GM19372 (cell line): ENCODE results near the gene TAF10.

Experiments
- ATAC-seq: cut with Tn5 transposase; IDR thresholded peaks from one replicate; pipeline ENCODE4 v1.9.1; 2021; ENCODE audit warnings: mild to moderate bottlenecking, low read depth, moderate library complexity; ENCODE audit not compliant: unreplicated experiment

TAF10 gene

DNA sequence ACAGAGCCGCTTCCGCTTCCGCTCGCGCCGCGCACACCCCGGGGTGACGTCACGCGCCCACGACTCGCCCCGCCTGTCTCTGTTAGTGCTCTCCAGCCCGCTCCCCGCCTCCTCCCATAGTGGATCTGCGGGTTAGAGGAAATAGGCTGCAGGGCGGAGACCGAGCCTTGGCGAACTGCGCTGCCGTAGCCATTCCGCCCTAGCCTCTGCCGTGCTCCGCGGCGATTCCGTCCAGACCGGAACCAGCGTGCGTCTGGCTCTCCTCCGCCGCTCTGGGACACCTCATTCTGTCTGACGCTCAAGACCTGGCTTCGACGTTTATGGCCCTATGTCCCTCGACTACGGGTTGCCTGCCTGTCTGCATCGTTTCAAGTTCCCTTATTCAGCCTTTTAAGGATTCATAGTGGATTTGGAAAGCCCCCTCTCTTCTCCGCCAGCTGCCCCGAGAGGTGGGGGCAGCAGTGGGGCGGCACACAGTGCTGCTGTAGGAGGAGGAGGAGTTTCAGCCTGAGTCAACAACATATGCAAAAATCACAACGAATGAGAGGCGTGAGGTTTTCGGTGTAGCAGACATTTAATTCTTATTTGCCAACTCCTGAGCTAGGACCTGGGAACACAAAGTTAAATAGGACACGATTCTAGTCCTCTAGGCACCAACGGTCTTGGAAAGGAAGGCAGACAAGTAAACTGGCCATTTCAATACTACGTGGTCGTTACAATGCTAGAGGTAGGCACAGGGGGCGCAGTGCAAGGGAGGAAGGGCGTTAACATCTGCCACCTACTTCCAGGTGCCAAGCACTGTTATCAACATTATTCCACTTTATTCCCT, at the start of gene TAF10:
TAF10 (minus strand) TSS at position 4 of the 829 bp plus-strand sequence. CDS start 27 bp downstream, outside the sequence.
- ATAC-seq: peak; percentile 88

- no peak for ATAC-seq
These were observed 48.7 kb upstream of the TAF10 start for GRCh38 chr11:6660712-6661111.

DNA sequence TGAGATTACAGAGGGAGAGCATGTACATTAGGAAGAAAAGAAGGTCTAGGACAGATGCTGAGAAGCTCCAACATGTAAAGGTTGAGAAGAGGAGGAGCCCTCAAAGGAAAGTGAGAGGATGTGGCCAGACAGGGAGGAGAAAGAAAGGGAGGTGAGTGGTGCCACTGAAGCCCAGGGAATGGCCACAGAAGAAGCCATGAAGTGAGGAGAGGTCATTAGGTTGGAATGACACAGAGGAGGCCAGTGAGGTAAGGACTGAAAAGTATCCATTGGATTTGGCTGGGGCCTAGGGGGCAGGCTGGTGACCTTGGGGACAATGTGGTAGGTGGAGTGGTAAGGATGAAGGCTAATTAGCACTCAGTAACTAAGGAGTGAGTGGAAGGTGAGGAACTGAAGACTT, 46.6 kb upstream of the TAF10 start:
- ATAC-seq: no peak

- ATAC-seq: no peak
These were observed 45.3 kb upstream of the TAF10 start for GRCh38 chr11:6657346-6657745.

DNA sequence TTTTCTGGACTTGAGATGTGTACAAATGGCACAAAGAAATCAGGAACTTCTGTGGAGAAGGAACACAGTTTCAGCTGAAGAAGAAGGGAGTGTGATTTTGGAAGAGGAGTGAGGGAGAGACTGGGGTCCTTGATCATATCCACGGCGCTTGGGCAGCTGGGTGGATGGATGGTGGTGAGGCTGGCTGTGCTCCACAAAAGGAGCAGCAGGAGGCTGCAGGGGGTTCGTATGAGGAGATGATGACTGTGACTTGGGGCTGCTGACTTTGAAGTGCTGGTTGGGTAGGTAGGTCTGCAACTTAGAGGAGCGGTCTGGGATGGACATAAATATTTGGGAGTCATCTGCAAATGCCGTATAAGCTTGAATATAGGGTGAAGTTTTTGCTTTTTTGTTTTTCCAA, 44.9 kb upstream of the TAF10 start:
- ATAC-seq: no peak

GRCh38 chr11:6656584-6656915, 44.5 kb upstream of the TAF10 start:
- no peak for ATAC-seq

- no peak for ATAC-seq
These were observed 44.0 kb upstream of the TAF10 start, which contains the start of gene DCHS1 for GRCh38 chr11:6655790-6656583. Gene DCHS1, minus strand, starts transcription at chr11:6655809. Its CDS starts 14,196 bp downstream, at chr11:6641613.

DNA sequence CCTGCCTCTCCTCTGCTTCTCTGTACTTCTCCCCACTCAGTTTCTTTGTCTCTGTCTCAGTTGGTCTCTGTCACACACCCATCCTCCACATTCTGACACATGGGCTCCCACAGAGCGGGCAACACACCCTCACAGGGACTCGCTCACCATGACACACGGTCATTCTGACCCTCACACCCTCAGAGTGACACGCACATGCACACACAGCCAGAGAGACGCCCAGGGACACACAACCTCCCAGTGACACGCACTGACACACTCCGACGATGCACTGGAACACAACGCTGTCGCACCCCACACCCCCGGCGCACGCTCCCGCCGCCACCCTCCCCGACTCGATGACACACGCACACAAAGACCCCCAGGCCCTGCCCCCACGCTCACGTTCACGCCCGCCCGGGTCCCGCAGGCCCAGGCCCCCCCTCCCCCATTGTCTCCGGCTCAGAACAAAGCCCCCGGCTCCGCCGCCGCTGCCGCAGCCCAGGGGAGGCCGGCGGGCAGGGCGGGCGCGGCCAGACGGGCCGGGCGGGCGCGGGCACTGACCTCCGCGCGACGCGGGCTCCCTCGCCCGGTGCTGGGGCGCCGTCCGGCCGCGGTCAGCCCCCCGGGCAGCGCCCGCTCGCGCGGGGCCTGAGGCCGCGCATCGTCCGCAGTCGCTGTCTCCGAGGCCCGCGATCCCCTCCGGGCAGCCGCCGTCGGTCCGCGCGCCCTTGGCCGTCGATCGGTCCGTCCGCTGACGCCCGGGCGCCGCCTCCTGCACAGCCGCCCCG, 43.2 kb upstream of the TAF10 start:
- ATAC-seq: no peak

DNA sequence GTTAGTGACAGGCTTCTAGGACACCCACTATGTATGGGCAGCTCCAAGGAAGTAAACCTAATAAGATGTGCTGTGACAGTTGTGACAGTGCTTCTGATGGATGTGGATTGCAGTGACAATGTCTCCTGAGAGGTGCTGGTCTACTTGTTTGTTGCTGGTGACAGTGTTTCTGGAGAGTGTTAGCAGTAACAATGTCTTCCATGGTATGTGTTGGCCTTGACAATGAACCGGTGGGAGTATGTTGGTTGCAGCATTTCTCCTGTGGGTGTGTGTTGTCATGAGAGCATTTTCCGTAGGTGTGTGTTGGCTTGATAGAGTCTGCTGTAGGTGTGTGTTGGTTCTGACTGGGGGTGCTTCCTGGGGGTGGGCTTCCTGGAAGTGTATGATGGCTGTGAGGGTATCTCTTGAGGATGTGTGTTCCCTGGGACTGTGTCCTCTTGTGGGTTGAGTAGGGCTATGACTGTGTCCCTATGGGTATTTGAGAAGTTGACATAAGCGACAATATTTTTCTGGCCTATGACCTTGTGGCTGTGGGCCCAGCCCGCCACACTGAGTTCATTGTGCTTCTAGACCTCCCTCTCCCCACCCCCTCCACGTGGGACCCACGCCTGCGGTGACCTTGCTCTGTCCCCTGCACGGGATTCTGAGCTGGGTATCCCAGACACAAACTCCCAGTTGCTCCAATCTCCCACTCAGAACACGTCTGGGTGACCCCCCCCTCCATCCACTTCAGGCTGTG, 42.4 kb upstream of the TAF10 start:
- ATAC-seq: no peak

GRCh38 chr11:6653656-6654055, 41.6 kb upstream of the TAF10 start:
- ATAC-seq: no peak

GRCh38 chr11:6653097-6653496, 41.1 kb upstream of the TAF10 start:
- no peak for ATAC-seq

DNA sequence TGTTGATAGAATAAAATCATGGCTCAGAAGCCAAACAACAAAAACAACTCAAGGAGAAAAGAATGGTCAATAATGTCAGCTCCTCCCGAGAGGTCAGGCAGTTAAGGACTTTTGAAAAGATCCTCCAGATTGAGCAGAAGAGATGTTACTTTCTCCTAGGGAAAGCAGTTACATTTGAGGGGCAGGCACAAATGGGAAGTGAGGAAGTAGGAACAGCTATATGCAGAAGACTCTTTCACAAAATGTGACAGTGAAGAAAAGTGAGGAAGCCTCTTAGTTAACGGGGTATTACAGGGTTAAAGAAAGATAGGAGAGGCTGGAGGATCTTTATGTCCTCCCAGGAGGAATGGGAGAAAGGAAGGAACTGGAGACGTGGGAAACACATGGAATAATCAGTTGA, 40.2 kb upstream of the TAF10 start:
- ATAC-seq: no peak

- no peak for ATAC-seq
These were observed 39.0 kb upstream of the TAF10 start for GRCh38 chr11:6650980-6651379.

- ATAC-seq: no peak
These were observed 38.1 kb upstream of the TAF10 start for GRCh38 chr11:6650104-6650503.

DNA sequence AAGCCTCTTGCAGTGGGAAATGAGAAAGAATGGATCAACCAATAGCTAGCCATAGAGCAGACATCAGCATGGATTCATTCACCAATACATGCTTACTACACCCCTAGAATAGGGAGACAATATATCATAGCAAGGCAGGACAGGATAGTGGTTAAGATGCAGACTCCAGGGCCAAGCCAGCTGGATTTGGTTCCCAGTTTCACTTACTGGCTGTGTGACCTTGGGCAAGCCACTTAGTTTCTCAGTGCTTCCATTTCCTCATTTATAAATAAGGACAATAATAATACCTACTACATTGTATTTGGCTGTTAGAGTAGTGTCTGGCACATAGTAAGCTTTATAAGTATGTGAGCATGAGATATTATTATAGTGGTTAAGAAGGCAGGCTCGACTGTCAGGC, 36.5 kb upstream of the TAF10 start:
- ATAC-seq: no peak

DNA sequence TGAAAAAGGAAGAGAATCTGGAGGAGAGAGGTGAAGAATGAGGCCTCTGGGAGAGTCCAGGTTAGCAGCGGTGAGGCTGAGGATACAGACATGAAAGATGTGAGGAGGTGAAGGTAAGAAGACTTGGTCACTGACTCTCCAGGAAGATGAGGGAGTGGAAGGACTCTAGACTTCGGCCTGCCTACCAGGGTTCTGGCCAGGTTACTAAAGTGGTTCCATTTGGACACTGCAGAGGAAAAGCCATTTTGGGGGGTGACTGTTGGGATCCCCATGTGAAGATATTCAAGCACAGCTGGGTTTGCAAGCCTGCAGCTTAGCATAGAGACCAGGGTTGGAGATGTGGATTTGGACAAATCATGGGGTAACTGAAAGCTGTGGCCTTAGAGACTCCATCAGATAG, 35.8 kb upstream of the TAF10 start:
- ATAC-seq: no peak

GRCh38 chr11:6646918-6647679, 35.1 kb upstream of the TAF10 start:
- ATAC-seq: peak; percentile 88

DNA sequence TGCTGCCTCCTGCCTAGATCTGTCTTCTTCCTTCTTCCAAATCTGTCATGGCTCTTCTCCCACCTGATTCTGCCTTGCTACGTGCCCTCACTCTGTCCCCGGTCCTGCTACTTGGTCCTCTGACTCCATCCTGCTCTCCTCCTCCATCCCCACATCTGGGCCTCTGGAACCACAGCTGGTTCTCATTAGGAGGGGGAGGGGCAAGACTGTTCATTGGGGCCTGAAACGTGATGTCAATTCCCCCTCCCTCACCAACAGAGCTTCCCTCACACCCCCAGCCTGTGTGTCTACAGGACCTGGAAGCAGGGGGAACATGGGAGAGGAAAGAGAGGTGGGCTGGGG, 34.5 kb upstream of the TAF10 start:
- ATAC-seq: no peak

DNA sequence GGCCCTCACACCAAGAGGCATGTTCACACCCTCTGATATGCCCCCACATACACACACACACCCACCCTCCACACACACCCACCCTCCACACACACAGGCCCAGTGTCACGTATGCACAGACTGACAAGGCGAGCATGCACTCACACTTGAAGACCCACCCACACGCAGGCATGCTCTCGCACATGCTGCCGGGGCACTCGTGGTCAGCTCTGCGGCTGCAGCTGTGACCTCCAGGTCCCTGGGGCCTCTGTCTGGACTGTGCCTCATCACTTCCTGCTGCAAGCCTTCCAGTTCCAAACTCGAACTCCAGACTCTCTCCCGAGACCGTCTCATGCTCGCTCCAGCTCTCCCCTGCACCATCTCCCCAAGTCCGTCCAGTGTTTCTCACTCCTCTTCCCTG, 34.1 kb upstream of the TAF10 start:
- ATAC-seq: no peak

DNA sequence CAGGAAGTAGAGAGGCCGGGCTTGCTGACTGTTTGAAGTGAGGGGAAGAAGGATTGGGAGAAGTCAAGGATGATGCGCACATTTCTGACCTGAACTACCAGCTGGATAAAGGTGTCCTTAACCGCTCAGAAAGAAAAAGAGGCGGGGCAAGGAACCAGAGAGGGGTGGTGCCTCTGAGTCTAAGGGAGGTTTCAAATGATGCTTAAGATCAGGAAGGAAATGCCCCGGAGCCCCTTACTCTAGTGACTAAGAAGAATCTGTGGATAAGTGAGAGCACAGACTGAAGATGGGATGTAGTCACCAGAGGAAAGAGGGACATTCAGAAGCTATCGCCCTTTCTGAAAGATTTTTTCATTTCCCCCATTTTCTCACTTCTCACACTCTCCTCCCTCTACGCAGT, 30.9 kb upstream of the TAF10 start:
- no peak for ATAC-seq
